Hematopoietic multipotent progenitor cell treated with erythropoietin and hydrocortisone succinate and interleukin-3 and kit ligand, for 15 days (in vitro differentiated cells): ENCODE data around the gene DOCK4.

Source experiments
- DNase-seq: peaks from one replicate; pipeline ENCODE4 v3.0.0-alpha.2; 2015; ENCODE audit warnings: low spot score

Gene DOCK4

DNA sequence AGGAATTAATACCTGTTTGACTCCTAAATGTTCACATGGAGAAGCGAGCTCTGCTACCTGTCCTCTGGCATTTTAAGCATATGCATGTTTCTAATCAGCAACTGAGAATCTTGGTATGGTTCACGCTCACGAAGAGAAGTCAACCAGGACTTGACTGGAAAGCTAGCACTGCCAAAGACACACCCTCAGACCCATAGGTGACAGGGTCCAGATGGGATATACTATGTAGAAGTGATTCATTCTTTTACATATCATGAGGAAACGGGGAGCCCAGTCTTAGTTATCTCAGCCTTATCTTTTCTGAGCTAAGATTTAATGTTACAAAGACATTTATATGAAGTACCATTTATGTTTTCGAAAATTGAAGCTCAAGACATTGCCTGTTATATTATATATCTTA, 313.0 kb downstream of the DOCK4 start:
- no peak for DNase-seq

DNA sequence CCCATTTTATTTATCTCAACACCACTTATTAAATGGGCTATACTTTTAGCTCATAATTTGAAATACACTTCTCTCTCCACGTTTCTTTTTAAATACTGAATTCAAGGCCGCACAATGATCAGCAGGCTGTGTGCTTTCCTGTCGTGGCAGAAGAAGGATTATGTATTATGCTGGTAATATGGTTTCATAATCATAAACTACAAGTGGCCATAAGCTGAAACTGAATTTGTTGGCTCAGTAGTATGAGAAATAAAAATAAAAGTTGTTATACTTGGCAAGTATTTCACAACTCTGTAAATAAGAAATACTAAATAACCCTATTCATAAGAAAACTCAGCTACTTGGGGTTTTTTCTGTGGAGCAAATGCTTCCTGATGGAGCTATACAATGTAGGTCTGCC, 313.6 kb downstream of the DOCK4 start:
- no peak for DNase-seq

- no peak for DNase-seq
These were observed 318.5 kb downstream of the DOCK4 start for GRCh38 chr7:111887734-111888133.

GRCh38 chr7:111886233-111886632, 320.0 kb downstream of the DOCK4 start:
- DNase-seq: no peak

DNA sequence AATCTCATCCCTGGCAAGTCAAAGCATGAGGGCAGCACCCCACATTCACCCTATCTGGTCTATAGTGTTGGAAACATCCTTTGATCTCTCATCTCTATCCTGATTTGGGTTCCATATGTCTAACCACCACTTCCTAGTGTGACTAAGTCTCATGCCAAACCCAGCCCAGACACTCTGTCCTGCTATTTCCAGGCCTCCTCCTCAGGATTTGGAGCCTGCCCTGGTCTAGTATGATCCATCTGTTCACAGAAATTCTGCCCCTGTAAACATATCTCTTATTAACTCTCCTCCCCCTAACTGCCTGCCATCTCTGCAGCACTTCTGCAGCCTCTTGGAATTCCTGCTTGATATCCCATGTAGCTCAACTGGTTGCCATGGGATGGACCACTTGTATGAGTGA, 323.0 kb downstream of the DOCK4 start:
- no peak for DNase-seq

- DNase-seq: no peak
These were observed 327.4 kb downstream of the DOCK4 start for GRCh38 chr7:111878785-111879184.

DNA sequence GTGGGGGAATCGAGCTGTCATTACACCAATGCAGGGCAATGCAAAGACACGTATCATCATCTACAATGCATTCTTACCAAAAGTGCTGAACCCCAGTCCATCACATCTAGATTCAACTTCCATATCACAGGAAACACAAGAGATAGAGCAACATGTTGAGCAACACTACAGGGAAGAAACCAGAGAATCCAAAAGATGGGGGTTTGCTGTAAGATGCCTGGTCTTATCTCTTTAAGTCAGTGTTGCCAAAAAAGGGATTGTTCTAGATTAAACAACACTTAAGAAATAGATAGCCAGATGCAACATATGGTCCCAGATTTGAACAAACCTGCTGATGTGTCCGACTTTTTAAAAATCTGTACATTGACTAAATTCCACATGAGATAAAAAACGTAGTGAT, 328.3 kb downstream of the DOCK4 start:
- no peak for DNase-seq

- no peak for DNase-seq
These were observed 332.1 kb downstream of the DOCK4 start for GRCh38 chr7:111873963-111874690.

GRCh38 chr7:111873326-111873646, 332.9 kb downstream of the DOCK4 start:
- no peak for DNase-seq

- DNase-seq: no peak
These were observed 333.5 kb downstream of the DOCK4 start for GRCh38 chr7:111872450-111873325.

DNA sequence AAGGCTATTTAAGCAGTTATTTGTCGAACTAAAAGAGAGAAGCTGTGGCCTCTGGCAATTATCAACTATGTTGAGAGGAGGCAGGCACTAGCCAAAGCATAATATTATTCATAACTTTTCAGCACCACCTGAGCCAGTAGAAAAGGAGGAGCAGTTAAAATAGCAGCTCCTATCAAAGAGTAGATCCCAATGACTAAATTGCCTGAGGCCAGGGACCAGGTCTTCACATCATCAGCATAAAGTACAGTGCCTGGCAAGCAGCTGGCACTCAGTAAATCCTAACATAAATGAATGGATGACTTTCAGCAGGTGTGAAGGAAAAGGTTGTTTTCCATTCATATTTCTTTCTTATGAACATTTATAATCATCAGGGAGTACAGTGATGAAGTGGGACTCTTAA, 334.9 kb downstream of the DOCK4 start:
- DNase-seq: no peak

GRCh38 chr7:111869280-111869679, 336.9 kb downstream of the DOCK4 start:
- no peak for DNase-seq

DNA sequence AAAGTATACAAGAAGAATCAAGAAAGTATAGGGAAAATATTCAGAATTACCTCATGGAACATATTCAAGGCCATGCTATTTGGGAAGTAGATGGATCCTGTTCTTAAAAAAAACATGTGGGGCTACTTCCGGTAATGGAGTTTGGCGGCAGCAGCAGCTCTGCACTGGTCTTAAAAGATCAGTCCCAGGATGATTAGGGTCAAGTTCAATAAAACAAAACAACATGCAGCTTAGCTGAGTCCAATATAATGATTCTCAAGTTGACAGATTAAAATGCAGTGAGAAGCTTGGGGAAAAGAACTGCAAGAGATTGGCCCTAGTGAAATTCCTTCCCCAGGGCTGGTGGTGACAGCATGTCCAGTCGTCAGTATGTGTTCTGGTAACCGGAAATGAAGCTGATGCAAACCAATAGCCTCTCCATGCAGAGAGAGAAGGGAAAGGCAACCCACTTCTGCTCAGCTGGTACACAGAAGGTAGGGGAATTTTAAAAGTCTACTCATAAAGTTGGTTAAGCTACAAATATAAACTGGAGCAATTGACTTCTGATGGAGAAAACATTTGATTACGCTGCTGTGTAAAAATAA, 338.8 kb downstream of the DOCK4 start:
- no peak for DNase-seq

DNA sequence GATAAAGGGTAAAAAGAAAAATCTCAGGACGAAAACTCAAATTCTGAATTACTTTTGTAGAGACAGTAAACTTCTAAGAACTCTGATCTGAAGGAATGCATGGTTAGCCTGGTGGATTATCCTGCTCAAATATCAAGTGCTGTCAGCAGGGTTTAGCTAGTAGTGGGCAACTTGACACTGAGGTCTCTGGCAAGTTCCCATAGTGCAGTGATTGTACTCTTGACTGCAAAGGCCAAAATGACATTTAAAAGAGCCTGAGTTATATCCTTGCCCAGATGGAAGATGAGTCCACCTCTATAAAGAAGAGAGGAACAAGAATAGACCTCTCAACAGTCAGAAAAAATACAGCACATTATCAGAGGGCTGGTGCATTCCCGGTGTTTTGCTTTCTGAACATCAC, 339.4 kb downstream of the DOCK4 start:
- DNase-seq: no peak

GRCh38 chr7:111865430-111865829, 340.8 kb downstream of the DOCK4 start:
- no peak for DNase-seq

DNA sequence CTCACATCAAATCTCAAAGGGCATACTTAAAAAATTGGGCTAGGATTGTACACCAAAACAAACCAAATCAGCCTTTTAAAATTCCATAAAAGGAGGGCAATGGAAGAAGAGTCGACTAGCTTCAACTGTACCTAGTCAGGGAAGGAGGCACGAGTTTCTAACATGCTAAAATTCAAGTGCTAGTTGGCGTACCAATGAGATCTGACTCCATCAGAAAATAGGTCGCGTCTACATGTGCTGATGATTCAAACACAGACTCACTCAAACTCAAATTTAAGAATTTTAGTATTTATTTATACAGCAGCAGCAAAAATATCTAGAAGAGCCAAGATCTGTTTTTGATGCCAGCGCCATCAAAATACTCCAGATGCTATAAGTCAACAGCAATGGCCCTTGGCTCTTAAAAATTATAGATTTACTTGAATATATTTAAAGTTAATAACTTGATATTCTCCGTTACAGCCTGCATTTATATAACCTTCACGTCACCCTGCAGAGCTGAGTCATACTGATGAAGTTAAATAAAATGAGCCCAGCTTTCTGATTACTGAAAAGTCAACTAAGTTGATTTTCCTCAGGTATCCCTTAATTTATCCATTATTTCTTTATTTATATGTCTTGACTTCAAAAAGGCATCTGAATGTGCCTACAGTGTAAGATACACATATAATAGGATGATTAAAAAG, 341.8 kb downstream of the DOCK4 start:
- DNase-seq: no peak

- DNase-seq: no peak
These were observed 342.9 kb downstream of the DOCK4 start for GRCh38 chr7:111863269-111863668.

- DNase-seq: no peak
These were observed 346.0 kb downstream of the DOCK4 start for GRCh38 chr7:111860248-111860647.

- no peak for DNase-seq
These were observed 347.9 kb downstream of the DOCK4 start for GRCh38 chr7:111858331-111858730.

- DNase-seq: no peak
These were observed 350.4 kb downstream of the DOCK4 start for GRCh38 chr7:111855842-111856227.

DNA sequence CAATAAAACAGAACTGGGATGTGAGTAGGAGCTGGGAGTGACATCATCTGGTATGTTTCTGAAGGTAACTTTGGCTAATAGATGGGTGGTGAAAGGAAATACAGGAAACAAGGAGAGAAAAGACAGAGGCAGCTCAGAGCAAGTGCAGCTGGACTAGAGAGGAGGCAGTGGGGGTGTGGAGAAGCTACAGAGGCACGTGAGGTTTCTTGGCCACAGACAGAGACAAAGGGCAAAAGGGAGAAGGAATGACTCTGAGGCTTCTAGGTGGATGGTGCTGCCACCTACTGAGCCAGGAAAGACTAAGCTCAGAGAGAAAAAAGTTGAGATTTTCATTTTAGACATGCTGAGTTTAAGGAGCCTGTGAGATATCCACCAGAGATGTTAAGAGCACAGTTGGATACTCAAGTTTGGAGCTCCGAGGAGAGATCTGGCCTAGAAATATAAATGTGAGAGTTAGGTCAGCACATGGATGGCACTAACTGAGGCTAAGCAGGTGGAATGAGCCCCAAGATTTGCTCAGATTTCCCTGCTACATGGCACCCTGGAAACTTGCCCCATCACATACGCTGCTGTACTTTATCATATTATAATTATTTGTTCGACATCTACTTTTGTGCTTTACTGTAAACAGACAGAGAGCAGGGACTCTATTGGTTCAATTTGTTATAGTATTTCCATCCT, 350.9 kb downstream of the DOCK4 start:
- DNase-seq: no peak
